HG03025 (cell line): ENCODE data around the gene FLOT1.
"Not testable (repeated sequence)": the region's sequence is repeated elsewhere in the genome, so short reads cannot be mapped to it uniquely, and the experiment has no call there.

Source experiments
- ATAC-seq: cut with Tn5 transposase; IDR thresholded peaks from one replicate; pipeline ENCODE4 v1.9.1; 2021; ENCODE audit warnings: mild to moderate bottlenecking, moderate library complexity; ENCODE audit not compliant: unreplicated experiment, low FRiP score

FLOT1 gene

GRCh38 chr6:30724906-30725667 is 17.4 kb downstream of the FLOT1 start:
- ATAC-seq = no peak

GRCh38 chr6:30723843-30724741 is 18.4 kb downstream of the FLOT1 start:
- ATAC-seq = not testable (repeated sequence)

GRCh38 chr6:30723159-30723842 is 19.2 kb downstream of the FLOT1 start:
- not testable (repeated sequence) for ATAC-seq

- no peak for ATAC-seq
These were observed 20.0 kb downstream of the FLOT1 start for GRCh38 chr6:30722280-30723112.

GRCh38 chr6:30722025-30722279 is 20.5 kb downstream of the FLOT1 start:
- ATAC-seq = not testable (repeated sequence)

- peak; percentile 26 for ATAC-seq
These were observed 21.1 kb downstream of the FLOT1 start for GRCh38 chr6:30721198-30722024.

GRCh38 chr6:30720738-30721197 is 21.7 kb downstream of the FLOT1 start:
- no peak for ATAC-seq

- no peak for ATAC-seq
These were observed 22.4 kb downstream of the FLOT1 start, which contains the start of gene TUBB for GRCh38 chr6:30719791-30720737. Gene TUBB (plus strand): TSS chr6:30720352. CDS start chr6:30720507, 155 bp downstream.

- no peak for ATAC-seq
These were observed 23.1 kb downstream of the FLOT1 start for GRCh38 chr6:30719356-30719755.

- ATAC-seq = not testable (repeated sequence)
These were observed 24.4 kb downstream of the FLOT1 start for GRCh38 chr6:30717845-30718720.

GRCh38 chr6:30717129-30717844 is 25.2 kb downstream of the FLOT1 start, which contains the start of gene MDC1:
Gene MDC1 (minus strand): TSS chr6:30717281. CDS start chr6:30715175, 2,106 bp downstream.
- ATAC-seq = peak; percentile 70

GRCh38 chr6:30716879-30717128 is 25.7 kb downstream of the FLOT1 start:
- no peak for ATAC-seq

GRCh38 chr6:30714263-30714662 is 28.2 kb downstream of the FLOT1 start:
- ATAC-seq = no peak

- no peak for ATAC-seq
These were observed 30.0 kb downstream of the FLOT1 start for GRCh38 chr6:30712441-30712945.

GRCh38 chr6:30711758-30712380 is 30.6 kb downstream of the FLOT1 start:
- ATAC-seq = no peak
